Measurements from ENCODE around the gene AIFM1.
A peak's percentile ranks its signal among the peaks of the same experiment; 100 is the strongest.

AIFM1 gene

DNA sequence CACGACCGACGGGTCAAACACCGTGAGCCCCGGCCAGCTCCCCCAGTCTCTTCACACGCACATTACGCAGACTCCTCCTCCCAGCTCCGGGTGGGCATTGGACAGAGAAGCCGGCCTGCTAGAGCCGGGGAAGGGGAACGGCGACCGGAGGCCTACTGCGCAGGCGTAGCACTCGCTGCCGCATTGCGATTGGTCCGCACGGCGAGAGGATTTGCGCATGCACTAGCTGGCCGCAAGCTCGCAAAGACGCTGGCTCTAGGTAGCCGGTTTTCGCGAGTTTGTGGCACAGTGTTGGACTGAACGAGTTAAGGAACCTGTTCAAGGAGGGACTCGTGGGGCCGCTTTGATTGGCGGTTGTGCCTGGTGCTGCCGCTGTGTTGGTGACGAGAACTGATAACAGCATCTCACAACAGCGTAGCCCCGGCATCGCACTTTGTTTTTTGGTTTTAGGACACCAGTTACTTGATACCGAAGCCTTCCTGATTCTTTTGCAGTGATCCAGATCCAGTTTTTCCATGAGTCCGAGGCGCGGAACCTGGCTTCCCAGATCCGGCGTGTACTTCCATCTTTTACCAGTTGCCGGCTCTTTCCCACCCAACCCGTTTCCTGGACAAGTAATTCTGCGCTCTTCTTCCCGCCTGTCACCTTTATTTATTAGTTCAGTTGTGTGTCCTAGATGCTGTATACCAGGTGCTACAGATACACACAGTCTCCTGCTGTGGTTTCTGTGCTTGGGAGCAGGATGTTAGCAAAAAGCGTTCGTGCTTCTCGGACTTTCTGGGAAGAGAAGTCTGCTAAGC is at the start of gene AIFM1:
Gene AIFM1 (minus strand): TSS at position 139 of the 800 bp plus-strand sequence. CDS start 185 bp downstream, outside the sequence.
- Histone ChIP-seq H3K27ac (peak within 1 kb of the TSS; percentile 86 to 90), H3K4me1 (peaks cover 0 to 13% (median 0%) of the 10 kb centered on the region in 4 donors), H3K9me3 (no peaks in the 10 kb centered on the region), H3K4me3 (peak within 1 kb of the TSS; percentile 65 to 70), H3K27me3 (no peaks in the 10 kb centered on the region), H3K36me3 (no peaks in the 10 kb centered on the region)
- DNase-seq = peak; percentile 86 to 96
- intact Hi-C loops (cut with DNase I; ENCODE audit: low total_unique reads) = no loop called here
- TF ChIP-seq, protein P1, sequence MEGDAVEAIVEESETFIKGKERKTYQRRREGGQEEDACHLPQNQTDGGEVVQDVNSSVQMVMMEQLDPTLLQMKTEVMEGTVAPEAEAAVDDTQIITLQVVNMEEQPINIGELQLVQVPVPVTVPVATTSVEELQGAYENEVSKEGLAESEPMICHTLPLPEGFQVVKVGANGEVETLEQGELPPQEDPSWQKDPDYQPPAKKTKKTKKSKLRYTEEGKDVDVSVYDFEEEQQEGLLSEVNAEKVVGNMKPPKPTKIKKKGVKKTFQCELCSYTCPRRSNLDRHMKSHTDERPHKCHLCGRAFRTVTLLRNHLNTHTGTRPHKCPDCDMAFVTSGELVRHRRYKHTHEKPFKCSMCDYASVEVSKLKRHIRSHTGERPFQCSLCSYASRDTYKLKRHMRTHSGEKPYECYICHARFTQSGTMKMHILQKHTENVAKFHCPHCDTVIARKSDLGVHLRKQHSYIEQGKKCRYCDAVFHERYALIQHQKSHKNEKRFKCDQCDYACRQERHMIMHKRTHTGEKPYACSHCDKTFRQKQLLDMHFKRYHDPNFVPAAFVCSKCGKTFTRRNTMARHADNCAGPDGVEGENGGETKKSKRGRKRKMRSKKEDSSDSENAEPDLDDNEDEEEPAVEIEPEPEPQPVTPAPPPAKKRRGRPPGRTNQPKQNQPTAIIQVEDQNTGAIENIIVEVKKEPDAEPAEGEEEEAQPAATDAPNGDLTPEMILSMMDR (IDR thresholded peaks at IDR 0.05) = no peak

DNA sequence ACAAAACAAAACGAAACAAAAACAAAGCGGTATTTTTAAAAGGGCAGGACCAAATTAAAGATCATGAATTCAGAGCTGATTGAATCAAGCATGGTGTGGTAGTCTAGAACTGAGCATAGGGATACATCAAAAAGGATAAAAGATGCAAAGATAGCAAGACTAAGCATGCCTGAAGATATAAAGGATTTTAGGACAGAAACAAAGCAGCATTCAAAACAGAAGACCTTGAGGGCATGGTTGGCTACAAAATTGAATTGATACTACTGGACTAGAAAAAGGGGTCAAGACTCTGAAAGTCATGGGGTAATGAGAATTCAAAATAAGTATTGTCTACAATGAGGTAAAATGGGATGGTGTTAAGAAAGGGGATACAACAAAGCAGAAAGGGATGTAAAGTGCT is 47.7 kb upstream of the AIFM1 start:
- H3K36me3 ChIP-seq = peaks cover 0 to 13% (median 0%) of the 10 kb centered on the region in 3 donors
- intact Hi-C loops (cut with DNase I; ENCODE audit: low total_unique reads) = no loop called here
- no peaks in the 10 kb centered on the region for H3K9me3 ChIP-seq
- TF ChIP-seq, protein P1 (IDR thresholded peaks at IDR 0.05) = no peak
- no peak overlapping the region for H3K4me3 ChIP-seq
- no peak for DNase-seq
- no peak overlapping the region for H3K27ac ChIP-seq
- no peaks in the 10 kb centered on the region for H3K27me3 ChIP-seq
- no peaks in the 10 kb centered on the region for H3K4me1 ChIP-seq

DNA sequence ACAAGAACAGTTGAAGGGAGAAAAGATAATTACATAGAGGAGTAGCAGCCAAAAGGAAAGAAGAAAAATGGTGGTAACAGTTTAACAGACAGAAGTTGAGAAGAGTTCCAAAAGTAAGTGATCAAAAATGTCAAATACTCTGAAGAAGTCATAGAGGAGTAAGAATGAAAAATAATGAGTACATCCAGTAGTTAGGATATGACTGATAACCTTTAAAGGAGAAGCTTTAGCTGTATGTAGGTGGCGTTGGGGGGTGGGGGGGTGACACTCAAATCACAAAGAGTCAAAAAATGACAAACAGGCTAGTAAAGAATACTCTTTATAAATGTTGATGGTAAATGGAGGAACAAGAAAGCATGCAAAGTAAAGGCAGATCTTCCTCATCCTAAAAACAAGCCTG is 46.7 kb upstream of the AIFM1 start:
- peaks cover 0 to 8% (median 0%) of the 10 kb centered on the region in 3 donors for H3K36me3 ChIP-seq
- H3K4me3 ChIP-seq = no peak overlapping the region
- no peaks in the 10 kb centered on the region for H3K4me1 ChIP-seq
- TF ChIP-seq, protein P1 (IDR thresholded peaks at IDR 0.05) = no peak
- no peaks in the 10 kb centered on the region for H3K27me3 ChIP-seq
- no peak for DNase-seq
- no peak overlapping the region for H3K27ac ChIP-seq
- intact Hi-C loops (cut with DNase I; ENCODE audit: low total_unique reads) = no loop called here
- no peaks in the 10 kb centered on the region for H3K9me3 ChIP-seq

DNA sequence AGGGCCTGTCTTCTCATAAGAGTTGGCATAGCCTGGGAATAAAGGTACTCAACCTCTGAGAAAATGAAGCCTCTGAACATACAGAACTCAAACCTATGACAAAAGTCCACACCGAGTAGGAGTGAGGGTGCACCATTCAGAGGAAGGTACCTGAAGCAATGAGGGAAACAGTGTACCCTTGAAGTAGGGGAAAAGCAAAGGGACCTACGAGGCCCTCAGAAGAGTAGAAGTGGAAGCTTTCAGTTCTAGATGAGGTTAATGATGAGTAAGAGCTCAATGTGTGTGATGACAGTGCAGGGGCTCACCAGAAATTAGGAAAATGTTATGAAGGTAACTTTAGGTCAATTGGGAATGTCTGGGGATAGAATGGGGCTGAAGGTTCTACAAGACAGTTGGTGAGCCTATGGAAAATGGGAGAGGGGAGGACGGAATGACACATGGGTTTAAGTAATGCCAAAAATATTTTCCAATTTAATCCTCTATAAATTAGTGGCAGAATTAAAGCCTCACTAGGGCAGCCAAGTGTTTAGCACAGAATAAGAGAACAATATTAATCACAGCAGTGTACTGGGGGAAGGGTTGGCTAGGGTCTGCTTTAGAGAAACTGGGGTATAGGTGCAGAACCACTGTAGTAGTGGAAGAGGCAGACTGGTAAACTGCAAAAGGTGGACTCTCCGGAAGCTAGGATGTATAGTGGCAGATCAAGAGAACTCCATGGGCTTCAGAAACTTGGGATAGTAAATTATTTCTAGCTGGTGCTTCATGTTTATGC is 46.0 kb upstream of the AIFM1 start:
- peaks cover 0 to 8% (median 0%) of the 10 kb centered on the region in 3 donors for H3K36me3 ChIP-seq
- no peak overlapping the region for H3K27ac ChIP-seq
- no peaks in the 10 kb centered on the region for H3K9me3 ChIP-seq
- DNase-seq = no peak
- intact Hi-C loops (cut with DNase I; ENCODE audit: low total_unique reads) = no loop called here
- H3K27me3 ChIP-seq = no peaks in the 10 kb centered on the region
- no peak overlapping the region for H3K4me3 ChIP-seq
- H3K4me1 ChIP-seq = no peaks in the 10 kb centered on the region
- TF ChIP-seq, protein P1 (IDR thresholded peaks at IDR 0.05) = no peak

DNA sequence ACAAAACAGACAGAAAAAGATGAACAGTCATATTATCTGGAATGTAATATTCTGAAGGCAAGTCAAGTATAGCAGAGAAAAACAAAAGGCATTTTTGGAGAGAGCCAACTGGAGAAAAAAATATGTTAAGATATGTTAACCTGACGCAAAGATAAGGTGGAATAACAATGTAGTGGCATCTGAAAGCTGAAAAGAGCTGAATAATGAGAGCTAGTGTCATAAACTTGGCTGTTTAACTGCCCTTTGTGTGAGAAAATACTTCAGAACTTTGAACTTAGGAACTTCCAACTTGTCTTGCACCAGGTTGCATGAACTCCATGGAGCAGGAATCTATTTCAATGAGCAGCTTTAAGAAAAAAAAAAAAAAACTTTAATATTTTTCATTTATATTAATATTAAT is 39.0 kb upstream of the AIFM1 start:
- H3K27me3 ChIP-seq = no peaks in the 10 kb centered on the region

More for the DNA sequence above, 39.0 kb upstream of the AIFM1 start:
- no peaks in the 10 kb centered on the region for H3K9me3 ChIP-seq
- TF ChIP-seq, protein P1 (IDR thresholded peaks at IDR 0.05) = no peak
- H3K36me3 ChIP-seq = peaks cover 0 to 8% (median 0%) of the 10 kb centered on the region in 3 donors
- no peaks in the 10 kb centered on the region for H3K4me1 ChIP-seq
- H3K27ac ChIP-seq = no peak overlapping the region
- no peak for DNase-seq
- H3K4me3 ChIP-seq = no peak overlapping the region
- intact Hi-C loops (cut with DNase I; ENCODE audit: low total_unique reads) = no loop called here
